GM19395 (cell line): ENCODE results near the gene SLC7A4.
"Not testable (repeated sequence)": the region's sequence is repeated elsewhere in the genome, so short reads cannot be mapped to it uniquely, and the experiment has no call there.

Experiments used
- ATAC-seq: cut with Tn5 transposase; IDR thresholded peaks from one replicate; pipeline ENCODE4 v1.9.1; 2021; ENCODE audit warnings: mild to moderate bottlenecking, moderate library complexity; ENCODE audit not compliant: unreplicated experiment

Gene SLC7A4

DNA sequence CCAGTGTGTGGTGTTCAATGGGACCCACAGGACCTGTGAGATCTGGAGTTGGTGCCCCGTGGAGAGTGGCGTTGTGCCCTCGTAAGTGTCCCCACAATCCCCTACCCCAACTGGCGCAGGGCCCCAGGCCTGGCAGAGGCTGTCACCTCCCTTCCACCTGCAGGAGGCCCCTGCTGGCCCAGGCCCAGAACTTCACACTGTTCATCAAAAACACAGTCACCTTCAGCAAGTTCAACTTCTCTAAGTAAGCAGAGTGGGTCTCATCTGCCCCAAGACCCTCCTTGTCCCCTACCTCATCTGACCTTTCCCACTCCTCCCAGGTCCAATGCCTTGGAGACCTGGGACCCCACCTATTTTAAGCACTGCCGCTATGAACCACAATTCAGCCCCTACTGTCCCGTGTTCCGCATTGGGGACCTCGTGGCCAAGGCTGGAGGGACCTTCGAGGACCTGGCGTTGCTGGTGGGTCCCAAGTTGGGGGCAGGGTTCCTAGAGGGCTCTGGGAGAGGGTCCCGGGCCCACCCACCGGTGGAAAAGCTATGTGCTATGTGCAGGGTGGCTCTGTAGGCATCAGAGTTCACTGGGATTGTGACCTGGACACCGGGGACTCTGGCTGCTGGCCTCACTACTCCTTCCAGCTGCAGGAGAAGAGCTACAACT is 9.3 kb downstream of the SLC7A4 start:
- no peak for ATAC-seq

GRCh38 chr22:21022507-21022906 is 9.9 kb downstream of the SLC7A4 start:
- ATAC-seq = no peak

DNA sequence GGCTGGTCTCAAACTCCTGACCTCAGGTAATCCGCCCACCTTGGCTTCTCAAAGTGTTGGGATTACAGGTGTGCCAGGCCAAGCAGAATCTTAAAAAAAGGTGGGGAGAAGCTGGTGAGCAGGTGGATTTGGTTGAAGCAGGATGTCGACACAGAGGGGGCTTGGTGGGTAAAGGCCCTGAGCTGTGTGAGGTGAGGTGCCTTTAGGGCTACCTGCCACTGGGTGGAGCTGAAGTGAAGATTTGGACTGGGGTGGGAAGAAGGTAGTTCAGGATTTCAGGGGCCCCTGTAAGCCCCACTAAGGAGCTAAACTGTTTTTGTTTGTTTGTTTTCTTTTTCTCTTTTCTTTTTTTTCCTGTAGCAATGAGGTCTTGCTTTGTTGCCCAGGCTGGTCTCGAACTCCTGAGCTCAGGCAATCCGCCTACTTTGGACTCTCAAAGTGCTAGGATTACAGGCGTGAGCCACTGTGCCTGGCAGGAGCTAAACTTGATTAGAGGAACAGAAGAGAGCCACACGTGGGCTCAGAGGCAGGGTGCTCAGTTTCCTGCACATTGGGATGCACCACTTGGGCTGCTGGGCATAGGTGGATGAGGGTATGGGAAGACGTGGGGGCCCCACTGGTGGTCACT is 11.4 kb downstream of the SLC7A4 start:
- ATAC-seq = no peak

DNA sequence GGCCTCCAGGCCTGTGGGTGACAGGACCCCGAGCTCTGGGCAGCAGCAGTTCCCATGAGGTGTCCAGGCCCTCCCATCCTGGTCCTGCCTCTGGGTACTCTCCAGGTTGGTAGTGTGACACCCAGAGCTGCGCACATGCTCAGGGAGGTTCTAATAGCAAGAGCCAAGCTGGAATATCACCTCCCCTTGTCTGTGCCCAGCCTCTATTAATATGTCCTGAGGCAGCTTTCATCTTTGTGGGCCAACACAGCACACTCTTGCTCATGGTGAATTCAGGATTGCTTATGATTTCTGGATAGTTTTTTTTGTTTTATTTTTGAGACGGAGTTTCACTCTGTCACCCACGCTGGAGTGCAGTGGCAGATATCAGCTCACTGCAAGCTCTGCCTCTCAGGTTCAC is 14.0 kb downstream of the SLC7A4 start:
- no peak for ATAC-seq

GRCh38 chr22:21016644-21017420 is 15.5 kb downstream of the SLC7A4 start:
- ATAC-seq = no peak

- ATAC-seq = no peak
Observed at GRCh38 chr22:21015466-21016006, 16.8 kb downstream of the SLC7A4 start.

GRCh38 chr22:21014726-21015465 is 17.5 kb downstream of the SLC7A4 start, which contains the start of gene P2RX6:
P2RX6 (plus strand) TSS chr22:21015165; CDS start chr22:21015175, 10 bp downstream.
- no peak for ATAC-seq

- peak; percentile 80 for ATAC-seq
Observed at GRCh38 chr22:21014202-21014725, 18.1 kb downstream of the SLC7A4 start.

DNA sequence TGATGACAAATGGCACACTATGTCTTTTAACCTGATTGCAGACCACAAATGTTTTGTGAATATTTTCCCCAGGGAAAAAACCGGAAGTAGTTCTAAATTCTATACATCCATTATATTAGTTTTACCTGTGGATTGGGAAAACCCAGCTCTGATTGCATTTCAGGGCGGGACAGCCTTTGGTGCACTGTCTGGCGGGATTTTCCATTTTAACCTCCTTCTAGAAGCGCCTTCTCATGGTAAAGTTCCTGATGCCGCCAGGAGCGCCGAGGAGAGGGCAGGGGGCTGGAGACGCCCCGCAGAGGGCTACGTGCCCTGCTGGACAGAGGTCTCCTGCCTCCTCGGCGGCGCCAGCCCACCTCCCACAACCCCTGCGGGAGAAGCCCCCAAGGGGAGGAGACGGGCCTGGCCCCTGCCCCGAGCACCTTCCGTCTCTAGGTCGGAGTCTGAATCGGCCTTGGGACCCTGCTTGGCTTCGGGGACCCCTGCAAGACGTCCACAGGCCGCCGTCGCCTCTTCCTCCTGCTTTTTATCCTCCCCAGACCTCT is 18.6 kb downstream of the SLC7A4 start:
- no peak for ATAC-seq

GRCh38 chr22:21012446-21013407 is 19.6 kb downstream of the SLC7A4 start:
- no peak for ATAC-seq

DNA sequence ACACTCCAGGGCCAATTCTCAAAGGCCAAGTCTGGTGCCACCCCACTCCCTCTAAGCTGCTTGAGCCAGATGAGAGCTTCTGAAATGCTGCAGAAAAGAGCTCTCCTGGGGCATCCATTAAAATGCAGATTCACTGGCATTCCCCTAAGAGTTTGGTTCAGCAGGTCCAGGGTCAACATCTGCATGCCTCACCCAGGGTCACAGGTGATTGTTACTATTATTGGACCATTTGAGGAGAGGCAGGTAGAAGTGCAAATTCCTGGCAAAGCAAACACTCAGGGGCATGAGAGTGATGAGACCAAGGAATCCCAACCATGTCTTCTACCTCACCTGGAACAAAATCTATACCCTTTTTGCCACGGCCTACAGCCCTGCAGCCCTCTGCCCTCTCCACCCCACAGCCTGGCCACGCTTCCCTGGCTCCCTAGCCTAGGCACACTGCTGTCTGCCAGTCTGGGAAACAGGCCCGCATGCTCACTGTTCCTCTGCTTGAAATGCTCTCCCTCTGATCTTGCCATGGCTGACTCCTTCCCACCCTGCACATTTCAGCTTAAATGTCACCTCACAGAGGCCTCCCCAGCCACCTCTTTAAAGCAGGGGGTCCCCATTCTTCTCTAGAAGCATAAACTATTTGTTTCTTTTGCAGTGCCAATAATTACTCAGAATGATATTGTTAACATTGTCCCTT is 21.8 kb downstream of the SLC7A4 start:
- ATAC-seq = no peak

- no peak for ATAC-seq
Observed at GRCh38 chr22:21009638-21010425, 22.5 kb downstream of the SLC7A4 start.

DNA sequence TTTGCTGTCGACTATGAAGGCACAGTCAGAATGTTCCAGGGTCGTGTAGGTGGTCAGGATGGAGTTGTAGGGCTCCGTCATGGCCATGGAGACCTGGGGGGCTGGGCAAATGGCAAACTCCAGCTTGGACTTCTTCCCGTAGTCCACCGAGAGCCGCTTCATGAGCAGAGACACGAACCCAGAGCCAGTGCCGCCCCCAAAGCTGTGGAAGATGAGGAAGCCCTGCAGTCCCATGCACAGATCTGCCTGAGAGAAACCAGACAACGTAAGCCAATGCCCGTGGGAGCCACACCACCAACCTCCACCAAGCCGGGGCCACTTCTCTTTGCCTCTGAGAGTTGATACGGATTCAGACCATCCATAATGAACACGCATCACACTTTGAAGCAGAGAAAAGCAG is 23.2 kb downstream of the SLC7A4 start:
- not testable (repeated sequence) for ATAC-seq

DNA sequence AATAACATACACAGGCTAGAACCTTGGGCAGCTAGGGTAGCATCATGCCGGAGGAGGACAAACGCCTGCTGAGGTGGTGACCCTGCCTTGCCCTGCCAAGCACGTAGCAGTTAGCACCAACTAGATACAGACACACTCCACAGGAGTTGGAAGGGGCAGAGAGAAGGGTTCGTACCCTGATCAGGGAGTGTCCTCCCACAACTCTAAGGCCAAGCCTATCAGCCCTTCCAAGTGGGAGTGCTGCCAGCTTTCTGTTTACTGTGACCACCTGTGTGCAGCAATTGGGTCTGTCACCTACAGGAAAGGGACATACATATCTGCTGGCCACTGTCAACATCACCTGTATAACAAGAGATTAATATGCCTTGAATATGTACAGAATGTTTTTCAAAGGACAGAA is 28.6 kb downstream of the SLC7A4 start:
- ATAC-seq = no peak

- peak; percentile 85 for ATAC-seq
Observed at GRCh38 chr22:21001601-21002325, 30.6 kb downstream of the SLC7A4 start, which contains the start of gene THAP7. THAP7 (minus strand) TSS chr22:21002118; CDS start chr22:21001911, 207 bp downstream.

- ATAC-seq = peak; percentile 6
Observed at GRCh38 chr22:21000987-21001600, 31.3 kb downstream of the SLC7A4 start.
